HG03354 (cell line): ENCODE results near the gene KCNMA1.

Experiments
- ATAC-seq: cut with Tn5 transposase; IDR thresholded peaks from one replicate; pipeline ENCODE4 v1.9.1; 2021; ENCODE audit warnings: mild to moderate bottlenecking; ENCODE audit not compliant: unreplicated experiment, poor library complexity, severe bottlenecking

Gene KCNMA1

GRCh38 chr10:77285529-77286182 lies 352.0 kb downstream of the KCNMA1 start:
- no peak for ATAC-seq

- ATAC-seq = no peak
Observed at GRCh38 chr10:77284797-77285196, 352.8 kb downstream of the KCNMA1 start.

GRCh38 chr10:77283326-77283725 lies 354.3 kb downstream of the KCNMA1 start:
- no peak for ATAC-seq

GRCh38 chr10:77282163-77282562 lies 355.4 kb downstream of the KCNMA1 start:
- ATAC-seq = no peak

- no peak for ATAC-seq
Observed at GRCh38 chr10:77281719-77282118, 355.9 kb downstream of the KCNMA1 start.

GRCh38 chr10:77279207-77279606 lies 358.4 kb downstream of the KCNMA1 start:
- ATAC-seq = no peak

GRCh38 chr10:77274046-77274795 lies 363.4 kb downstream of the KCNMA1 start:
- ATAC-seq = no peak

GRCh38 chr10:77269163-77269562 lies 368.4 kb downstream of the KCNMA1 start:
- ATAC-seq = no peak

- ATAC-seq = no peak
Observed at GRCh38 chr10:77268721-77269120, 368.9 kb downstream of the KCNMA1 start.

GRCh38 chr10:77267703-77268675 lies 369.6 kb downstream of the KCNMA1 start:
- ATAC-seq = no peak

GRCh38 chr10:77266242-77266641 lies 371.4 kb downstream of the KCNMA1 start:
- no peak for ATAC-seq

GRCh38 chr10:77264527-77264926 lies 373.1 kb downstream of the KCNMA1 start:
- ATAC-seq = no peak

GRCh38 chr10:77264107-77264506 lies 373.5 kb downstream of the KCNMA1 start:
- no peak for ATAC-seq

- no peak for ATAC-seq
Observed at GRCh38 chr10:77263700-77264099, 373.9 kb downstream of the KCNMA1 start.

GRCh38 chr10:77261146-77261545 lies 376.5 kb downstream of the KCNMA1 start:
- ATAC-seq = no peak

GRCh38 chr10:77259171-77259874 lies 378.3 kb downstream of the KCNMA1 start:
- ATAC-seq = no peak

- ATAC-seq = no peak
Observed at GRCh38 chr10:77256346-77256745, 381.3 kb downstream of the KCNMA1 start.

- ATAC-seq = no peak
Observed at GRCh38 chr10:77253556-77254064, 384.0 kb downstream of the KCNMA1 start.

GRCh38 chr10:77253147-77253545 lies 384.5 kb downstream of the KCNMA1 start:
- no peak for ATAC-seq
